PC-3 (cell line): ENCODE data around the gene TTC39B. TPM values are rescaled to one million over a fixed set of nuclear protein-coding genes. Genes with fewer than 3 reads are reported as not detected.

Experiments used
- ATAC-seq: fragments of 200-7000 bp; cut with Tn5 transposase; 2 replicates; pipeline ENCODE4 v1.9.1; 2020; ENCODE audit warnings: mild to moderate bottlenecking, moderate library complexity
- BruUV-seq: library from RNA; stranded (reverse); fragments of 400-500 nt; replicated peaks from 2 replicates; lab custom pipeline; 2021; lab: Mats Ljungman, UMichigan
- CTCF ChIA-PET: fragments of 300-600 bp; sonication (Branson Sonifier 250); formaldehyde crosslinking; loops from one replicate; lab custom pipeline; 2022; ENCODE audit warnings: antibody characterized with exemption; lab: Charles Lee
- POLR2A ChIA-PET: fragments of 300-600 bp; sonication (Branson Sonifier 250); formaldehyde crosslinking; loops from one replicate; lab custom pipeline; 2022; ENCODE audit warnings: antibody characterized with exemption; ENCODE audit not compliant: unreplicated experiment; lab: Charles Lee
- DNase-seq: peaks from one replicate; pipeline ENCODE4 v3.0.0-alpha.2; 2015
- H2AFZ ChIP-seq: fragments of 300-600 bp; sonication (generic); 2 replicates; pipeline ENCODE4 v1.6.0; 2016; ENCODE audit warnings: antibody characterized with exemption, low read length
- H3F3A ChIP-seq: fragments of 300-600 bp; sonication (generic); one replicate; pipeline ENCODE4 v1.6.0; 2017; ENCODE audit warnings: antibody characterized with exemption, low read length, control low read depth, mild to moderate bottlenecking; ENCODE audit not compliant: unreplicated experiment
- H3K27ac ChIP-seq: fragments of 300-600 bp; sonication (generic); 2 replicates; pipeline ENCODE4 v1.5.1; 2016; ENCODE audit warnings: mild to moderate bottlenecking, low read length
- H3K27me3 ChIP-seq: fragments of 300-600 bp; sonication (generic); 2 replicates; pipeline ENCODE4 v1.6.1; 2016; ENCODE audit warnings: low read length, mixed read lengths
- H3K36me3 ChIP-seq: fragments of 300-600 bp; sonication (generic); 2 replicates; pipeline ENCODE4 v1.6.1; 2016; ENCODE audit warnings: low read depth, mixed run types, low read length, mixed read lengths
- H3K4me1 ChIP-seq: fragments of 300-600 bp; sonication (generic); 2 replicates; pipeline ENCODE4 v1.5.1; 2016; ENCODE audit warnings: low read length; ENCODE audit not compliant: insufficient read depth
- H3K4me2 ChIP-seq: fragments of 300-600 bp; sonication (generic); 2 replicates; pipeline ENCODE4 v1.6.0; 2016; ENCODE audit warnings: low read length
- H3K4me3 ChIP-seq: fragments of 300-600 bp; sonication (generic); 2 replicates; pipeline ENCODE4 v1.5.1; 2016; ENCODE audit warnings: mild to moderate bottlenecking, low read length, mixed read lengths
- H3K79me2 ChIP-seq: fragments of 300-600 bp; sonication (generic); 2 replicates; pipeline ENCODE4 v1.6.1; 2017; ENCODE audit warnings: low read length, mixed read lengths
- H3K9ac ChIP-seq: fragments of 300-600 bp; sonication (generic); 2 replicates; pipeline ENCODE4 v1.6.0; 2016; ENCODE audit warnings: mild to moderate bottlenecking, low read length
- H3K9me2 ChIP-seq: fragments of 300-600 bp; sonication (generic); replicated peaks from 2 replicates; pipeline ENCODE4 v1.6.1; 2016; ENCODE audit warnings: mixed run types, low read length, mixed read lengths
- H3K9me3 ChIP-seq: fragments of 300-600 bp; sonication (generic); 2 replicates; pipeline ENCODE4 v1.6.1; 2016; ENCODE audit warnings: low read length, mixed read lengths
- H4K20me1 ChIP-seq: fragments of 300-600 bp; sonication (generic); 2 replicates; pipeline ENCODE4 v1.6.1; 2016; ENCODE audit warnings: low read length, mixed read lengths
- CTCF ChIP-seq: fragments of 300-600 bp; sonication (generic); conservative IDR thresholded peaks from 2 replicates; pipeline ENCODE4 v1.5.1; 2017; ENCODE audit warnings: antibody characterized with exemption, low read depth, mild to moderate bottlenecking, low read length
- EZH2 ChIP-seq: fragments of 300-600 bp; sonication (generic); IDR thresholded peaks from one replicate; pipeline ENCODE4 v1.6.1; 2017; ENCODE audit warnings: antibody characterized with exemption, mild to moderate bottlenecking, low read length; ENCODE audit not compliant: unreplicated experiment
- EZH2phosphoT487 ChIP-seq: fragments of 300-600 bp; sonication (generic); IDR thresholded peaks from 2 replicates; pipeline ENCODE4 v1.6.1; 2018; ENCODE audit warnings: mild to moderate bottlenecking, antibody characterized with exemption, low read length, borderline replicate concordance
- intact Hi-C: fragments of 100-400 bp; cut with micrococcal nuclease; formaldehyde crosslinking; loops from 2 replicates; pipeline ENCODE4 v1.9.0; 2023
- total RNA-seq: library from RNA; depleted of rRNA; stranded (reverse); fragments of >200 nt; gene quantifications from 2 replicates; pipeline ENCODE4 v1.2.3, GENCODE V29; 2014

TTC39B gene
- total RNA-seq, 1 experiment from 2014 or later = 1.5 TPM

GRCh38 chr9:15211160-15211814, 95.7 kb downstream of the TTC39B start:
- Histone ChIP-seq H3K9ac (no peak overlapping the region), H3K4me3 (no peak overlapping the region), H3K27ac (no peak overlapping the region), H3K4me2 (no peak overlapping the region), H2AFZ (0 out of 2 replicates have a peak overlapping the region, but pooled peaks have one; percentile 36), H3K9me3 (no peaks in the 10 kb centered on the region), H3K4me1 (peaks cover 4% of the 10 kb centered on the region; the same call in 1 of the 2 replicates), H3F3A (no peaks in the 10 kb centered on the region), H3K36me3 (peaks cover 3% of the 10 kb centered on the region; the same call in 1 of the 2 replicates), H3K27me3 (no peaks in the 10 kb centered on the region), H3K9me2 (no peaks in the 10 kb centered on the region), H4K20me1 (no peaks in the 10 kb centered on the region), H3K79me2 (no peaks in the 10 kb centered on the region)
- no TSS peak for BruUV-seq
- no peak for TF ChIP-seq EZH2
- peak; percentile 78 for TF ChIP-seq CTCF
- TF ChIP-seq EZH2phosphoT487 = no peak
- CTCF ChIA-PET = no interaction called here
- intact Hi-C loops = loop anchor here (1.0 to 10.0 kb wide), 2 partner anchors 206 to 394 kb away; no protein-coding TSS in a partner anchor
- POLR2A ChIA-PET = no interaction called here
- 0 out of 2 replicates have a peak, but pooled peaks have one; percentile 40 for ATAC-seq
- peak; percentile 75 for DNase-seq

- H4K20me1 ChIP-seq = no peaks in the 10 kb centered on the region
- ChIA-PET POLR2A (no interaction called here), CTCF (no interaction called here)
- no peak overlapping the region for H3K4me2 ChIP-seq
- DNase-seq (peak; percentile 3), ATAC-seq (no peak)
- no peaks in the 10 kb centered on the region for H3F3A ChIP-seq
- H3K36me3 ChIP-seq = peaks cover 3% of the 10 kb centered on the region; the same call in 1 of the 2 replicates
- H3K4me3 ChIP-seq = no peak overlapping the region
- no TSS peak for BruUV-seq
- H3K4me1 ChIP-seq = peaks cover 4% of the 10 kb centered on the region; the same call in 1 of the 2 replicates
- TF ChIP-seq EZH2phosphoT487 (no peak), EZH2 (no peak), CTCF (no peak)
- no peaks in the 10 kb centered on the region for H3K79me2 ChIP-seq
- no peak overlapping the region for H3K27ac ChIP-seq
- no peaks in the 10 kb centered on the region for H3K9me2 ChIP-seq
- no peaks in the 10 kb centered on the region for H3K9me3 ChIP-seq
- intact Hi-C loops = no loop called here
- no peak overlapping the region for H3K9ac ChIP-seq
- H2AFZ ChIP-seq = no peak overlapping the region
- no peaks in the 10 kb centered on the region for H3K27me3 ChIP-seq
These were observed 99.9 kb downstream of the TTC39B start for GRCh38 chr9:15206903-15207696.
